HEK293 (cell line): Measurements from ENCODE around the gene B2M.

ENCODE experiments used
- CTCF ChIA-PET: fragments of 350-600 bp; formaldehyde crosslinking; extraction: SDS; loops from one replicate; lab custom pipeline; 2021; ENCODE audit warnings: antibody characterized with exemption; lab: Yijun Ruan, JAX
- POLR2A ChIA-PET: fragments of 300-600 bp; formaldehyde crosslinking; extraction: SDS; loops from one replicate; lab custom pipeline; 2020; ENCODE audit warnings: antibody characterized with exemption, inconsistent platforms; lab: Yijun Ruan, JAX
- H3K27ac ChIP-seq: fragments of 200-500 bp; sonication (Bioruptor generic); 2 replicates; pipeline ENCODE4 v1.5.1; 2014; ENCODE audit warnings: low read depth, low read length, control low read depth, inconsistent platforms; ENCODE audit errors: extremely low read depth
- H3K36me3 ChIP-seq, 2 experiments: fragments of 200-500 bp in 1 of 2; sonication (Bioruptor generic) in 1 of 2; 1 replicate in 1 of 2; 2 replicates in 1 of 2; pipeline ENCODE4 v1.5.1; 2014 to 2017; ENCODE audit warnings: inconsistent platforms in 2 of 2, low read length in 2 of 2; ENCODE audit not compliant: control insufficient read depth in 2 of 2, insufficient read depth in 1 of 2
- H3K4me1 ChIP-seq: fragments of 200-500 bp; sonication (Bioruptor generic); 2 replicates; pipeline ENCODE4 v1.5.1; 2014; ENCODE audit warnings: mild to moderate bottlenecking, low read length, inconsistent platforms; ENCODE audit not compliant: control insufficient read depth, insufficient read depth
- H3K4me3 ChIP-seq: 2 replicates; pipeline ENCODE4 v1.5.1; 2011; ENCODE audit warnings: low read depth, mild to moderate bottlenecking, control low read depth, low read length, moderate library complexity
- H3K9me3 ChIP-seq: fragments of 200-500 bp; sonication (Bioruptor generic); 2 replicates; pipeline ENCODE4 v1.5.1; 2014; ENCODE audit warnings: low read depth, low read length, inconsistent platforms; ENCODE audit not compliant: control insufficient read depth, insufficient read depth
- KLF16 ChIP-seq: fragments of 450-650 bp; formaldehyde crosslinking; IDR thresholded peaks from 2 replicates; pipeline ENCODE4 v1.5.1; 2017; ENCODE audit warnings: missing biosample characterization, missing genetic modification characterization
- KLF8 ChIP-seq: fragments of 450-650 bp; formaldehyde crosslinking; IDR thresholded peaks from 2 replicates; pipeline ENCODE4 v1.5.1; 2016; ENCODE audit warnings: missing biosample characterization, missing genetic modification characterization
- TCF7L2 ChIP-seq: IDR thresholded peaks from 2 replicates; pipeline ENCODE4 v1.6.1; 2011; ENCODE audit warnings: low read depth, mild to moderate bottlenecking, inconsistent platforms, low read length, moderate library complexity, borderline replicate concordance
- ZIC2 ChIP-seq: fragments of 450-650 bp; formaldehyde crosslinking; IDR thresholded peaks from 2 replicates; pipeline ENCODE4 v1.5.1; 2016; ENCODE audit warnings: missing biosample characterization, missing genetic modification characterization
- ZNF121 ChIP-seq: fragments of 450-650 bp; formaldehyde crosslinking; IDR thresholded peaks from 2 replicates; pipeline ENCODE4 v1.5.1; 2016; ENCODE audit warnings: missing biosample characterization, missing genetic modification characterization
- ZNF133 ChIP-seq: fragments of 450-650 bp; formaldehyde crosslinking; IDR thresholded peaks from 2 replicates; pipeline ENCODE4 v1.5.1; 2016; ENCODE audit warnings: missing biosample characterization, missing genetic modification characterization
- ZNF169 ChIP-seq: fragments of 450-650 bp; formaldehyde crosslinking; IDR thresholded peaks from 2 replicates; pipeline ENCODE4 v1.5.1; 2016; ENCODE audit warnings: missing biosample characterization, missing genetic modification characterization
- ZNF214 ChIP-seq: fragments of 450-650 bp; formaldehyde crosslinking; IDR thresholded peaks from 2 replicates; pipeline ENCODE4 v1.5.1; 2017; ENCODE audit warnings: missing biosample characterization, mild to moderate bottlenecking, missing genetic modification characterization, borderline replicate concordance
- ZNF280C ChIP-seq: fragments of 450-650 bp; formaldehyde crosslinking; IDR thresholded peaks from 2 replicates; pipeline ENCODE4 v1.5.1; 2016; ENCODE audit warnings: missing biosample characterization, missing genetic modification characterization
- ZNF555 ChIP-seq: fragments of 450-650 bp; formaldehyde crosslinking; conservative IDR thresholded peaks from 2 replicates; pipeline ENCODE4 v1.5.1; 2017; ENCODE audit warnings: missing biosample characterization, mild to moderate bottlenecking, missing genetic modification characterization, inconsistent platforms
- ZNF658 ChIP-seq: fragments of 450-650 bp; formaldehyde crosslinking; IDR thresholded peaks from 2 replicates; pipeline ENCODE4; 2016; ENCODE audit warnings: missing biosample characterization, missing genetic modification characterization
- ZNF670 ChIP-seq: fragments of 450-650 bp; formaldehyde crosslinking; IDR thresholded peaks from 2 replicates; pipeline ENCODE4 v1.5.1; 2016; ENCODE audit warnings: missing biosample characterization, missing genetic modification characterization, low read depth
- ZNF707 ChIP-seq: fragments of 450-650 bp; formaldehyde crosslinking; IDR thresholded peaks from 2 replicates; pipeline ENCODE4 v1.5.1; 2016; ENCODE audit warnings: missing biosample characterization, missing genetic modification characterization
- TF ChIP-seq, protein P1 (sequence below): fragments of 450-650 bp; formaldehyde crosslinking; IDR thresholded peaks from 2 replicates; pipeline ENCODE4 v1.5.1; 2016; ENCODE audit warnings: missing biosample characterization, missing genetic modification characterization
- TF ChIP-seq, protein P2 (sequence below): fragments of 450-650 bp; IDR thresholded peaks from 2 replicates; pipeline ENCODE4 v1.5.1; 2018; ENCODE audit warnings: missing biosample characterization, mild to moderate bottlenecking, missing genetic modification characterization

B2M gene

GRCh38 chr15:44666210-44667038, 44.9 kb upstream of the B2M start:
- H3K36me3 ChIP-seq, result no peaks in the 10 kb centered on the region
- TF ChIP-seq TCF7L2, result no peak
- TF ChIP-seq, protein P1, sequence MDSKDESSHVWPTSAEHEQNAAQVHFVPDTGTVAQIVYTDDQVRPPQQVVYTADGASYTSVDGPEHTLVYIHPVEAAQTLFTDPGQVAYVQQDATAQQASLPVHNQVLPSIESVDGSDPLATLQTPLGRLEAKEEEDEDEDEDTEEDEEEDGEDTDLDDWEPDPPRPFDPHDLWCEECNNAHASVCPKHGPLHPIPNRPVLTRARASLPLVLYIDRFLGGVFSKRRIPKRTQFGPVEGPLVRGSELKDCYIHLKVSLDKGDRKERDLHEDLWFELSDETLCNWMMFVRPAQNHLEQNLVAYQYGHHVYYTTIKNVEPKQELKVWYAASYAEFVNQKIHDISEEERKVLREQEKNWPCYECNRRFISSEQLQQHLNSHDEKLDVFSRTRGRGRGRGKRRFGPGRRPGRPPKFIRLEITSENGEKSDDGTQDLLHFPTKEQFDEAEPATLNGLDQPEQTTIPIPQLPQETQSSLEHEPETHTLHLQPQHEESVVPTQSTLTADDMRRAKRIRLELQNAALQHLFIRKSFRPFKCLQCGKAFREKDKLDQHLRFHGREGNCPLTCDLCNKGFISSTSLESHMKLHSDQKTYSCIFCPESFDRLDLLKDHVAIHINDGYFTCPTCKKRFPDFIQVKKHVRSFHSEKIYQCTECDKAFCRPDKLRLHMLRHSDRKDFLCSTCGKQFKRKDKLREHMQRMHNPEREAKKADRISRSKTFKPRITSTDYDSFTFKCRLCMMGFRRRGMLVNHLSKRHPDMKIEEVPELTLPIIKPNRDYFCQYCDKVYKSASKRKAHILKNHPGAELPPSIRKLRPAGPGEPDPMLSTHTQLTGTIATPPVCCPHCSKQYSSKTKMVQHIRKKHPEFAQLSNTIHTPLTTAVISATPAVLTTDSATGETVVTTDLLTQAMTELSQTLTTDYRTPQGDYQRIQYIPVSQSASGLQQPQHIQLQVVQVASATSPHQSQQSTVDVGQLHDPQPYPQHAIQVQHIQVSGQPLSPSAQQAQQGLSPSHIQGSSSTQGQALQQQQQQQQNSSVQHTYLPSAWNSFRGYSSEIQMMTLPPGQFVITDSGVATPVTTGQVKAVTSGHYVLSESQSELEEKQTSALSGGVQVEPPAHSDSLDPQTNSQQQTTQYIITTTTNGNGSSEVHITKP (tag by site-specific recombination), result peak; percentile 49; the same call in 1 of the 2 replicates
- H3K27ac ChIP-seq, result no peak overlapping the region
- no peaks in the 10 kb centered on the region for H3K4me1 ChIP-seq
- ChIA-PET CTCF (interaction anchor here (0.5 to 0.7 kb wide), 3 partner anchors 44 to 615 kb away, joined by 3 to 4 read pairs (median 3); partner anchors contain the start of gene PATL2), POLR2A (interaction anchor here (1.6 kb wide), 1 partner anchor 62 kb away, joined by 4 read pairs; no protein-coding TSS in a partner anchor)
- H3K9me3 ChIP-seq, result no peaks in the 10 kb centered on the region
- H3K4me3 ChIP-seq, result no peak overlapping the region

DNA sequence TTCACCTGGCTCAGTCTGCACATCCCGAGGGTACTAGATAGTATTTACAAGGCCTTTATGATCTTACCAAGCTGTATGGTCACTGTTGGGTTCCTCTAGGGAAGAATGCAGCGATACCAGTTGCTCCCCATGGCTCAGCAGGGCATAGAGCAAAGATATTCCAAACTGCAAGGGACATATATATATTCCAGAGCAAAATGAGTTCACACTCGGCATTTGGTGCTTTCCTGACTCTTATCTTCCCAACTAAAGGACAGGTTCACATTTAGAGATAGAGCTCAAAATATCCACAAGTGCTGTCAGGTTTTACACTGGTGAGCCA, 44.3 kb upstream of the B2M start:
- TF ChIP-seq KLF8 (tag by site-specific recombination), result no peak
- TF ChIP-seq, protein P2, sequence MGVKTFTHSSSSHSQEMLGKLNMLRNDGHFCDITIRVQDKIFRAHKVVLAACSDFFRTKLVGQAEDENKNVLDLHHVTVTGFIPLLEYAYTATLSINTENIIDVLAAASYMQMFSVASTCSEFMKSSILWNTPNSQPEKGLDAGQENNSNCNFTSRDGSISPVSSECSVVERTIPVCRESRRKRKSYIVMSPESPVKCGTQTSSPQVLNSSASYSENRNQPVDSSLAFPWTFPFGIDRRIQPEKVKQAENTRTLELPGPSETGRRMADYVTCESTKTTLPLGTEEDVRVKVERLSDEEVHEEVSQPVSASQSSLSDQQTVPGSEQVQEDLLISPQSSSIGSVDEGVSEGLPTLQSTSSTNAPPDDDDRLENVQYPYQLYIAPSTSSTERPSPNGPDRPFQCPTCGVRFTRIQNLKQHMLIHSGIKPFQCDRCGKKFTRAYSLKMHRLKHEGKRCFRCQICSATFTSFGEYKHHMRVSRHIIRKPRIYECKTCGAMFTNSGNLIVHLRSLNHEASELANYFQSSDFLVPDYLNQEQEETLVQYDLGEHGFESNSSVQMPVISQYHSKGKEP (tag by site-specific recombination), result no peak
- TF ChIP-seq, all 188 proteins: peak for 0
- Histone ChIP-seq H3K36me3 (no peaks in the 10 kb centered on the region), H3K27ac (no peak overlapping the region), H3K9me3 (no peaks in the 10 kb centered on the region), H3K4me3 (no peak overlapping the region), H3K4me1 (no peaks in the 10 kb centered on the region)
- CTCF ChIA-PET, result interaction anchor here (0.7 kb wide), 2 partner anchors 44 to 260 kb away, joined by 3 to 4 read pairs; partner anchors contain the start of gene PATL2
- POLR2A ChIA-PET, result interaction anchor here (1.6 kb wide), 1 partner anchor 62 kb away, joined by 4 read pairs; no protein-coding TSS in a partner anchor

DNA sequence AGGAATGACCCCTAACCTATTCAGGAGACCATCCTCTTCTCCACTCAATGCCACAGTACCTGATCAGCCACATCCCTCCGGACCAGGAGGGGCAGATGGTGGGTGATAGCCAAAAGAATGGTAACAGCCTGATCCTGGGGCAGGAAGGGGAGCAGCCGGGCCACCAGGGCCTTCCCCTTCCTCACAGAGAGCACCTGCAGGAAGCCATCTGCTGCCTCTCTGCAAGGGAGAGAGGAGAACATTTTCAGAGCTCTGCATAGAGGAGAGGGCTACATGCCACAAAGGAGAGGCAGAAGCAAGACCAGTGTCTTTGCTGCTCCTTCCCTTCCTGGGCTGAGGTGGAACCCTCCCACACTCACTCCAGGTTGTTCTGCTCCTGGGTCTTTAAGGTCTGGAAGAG, 42.4 kb upstream of the B2M start:
- ChIA-PET POLR2A (no interaction called here), CTCF (interaction anchor here (1.0 kb wide), 1 partner anchor 14 kb away, joined by 6 read pairs; no protein-coding TSS in a partner anchor)
- no peak for TF ChIP-seq ZNF133 (tag by site-specific recombination)
- TF ChIP-seq ZNF280C (tag by site-specific recombination), result no peak
- TF ChIP-seq ZNF169 (tag by site-specific recombination), result no peak
- no peak for TF ChIP-seq ZNF670
- no peak for TF ChIP-seq KLF16 (tag by site-specific recombination)
- no peak for TF ChIP-seq ZNF555 (tag by site-specific recombination)
- no peak for TF ChIP-seq ZNF121
- TF ChIP-seq ZNF658 (tag by site-specific recombination), result no peak
- TF ChIP-seq ZNF707 (tag by site-specific recombination), result no peak
- TF ChIP-seq ZNF214, result no peak
- TF ChIP-seq ZIC2, result no peak

More for the DNA sequence above, 42.4 kb upstream of the B2M start:
- Histone ChIP-seq H3K4me3 (no peak overlapping the region), H3K27ac (no peak overlapping the region), H3K9me3 (no peaks in the 10 kb centered on the region), H3K4me1 (no peaks in the 10 kb centered on the region), H3K36me3 (no peaks in the 10 kb centered on the region)
